Astrocyte (in vitro differentiated cells and primary cell): ENCODE results near the gene CCDC12. TPM values are rescaled to one million over a fixed set of nuclear protein-coding genes. Genes with fewer than 3 reads are reported as not detected.

Experiments used
- DNase-seq: peaks from one replicate; pipeline ENCODE4 v3.0.0-alpha.2; 2010; ENCODE audit warnings: low read depth
- FAIRE-seq: peaks from 2 replicates; lab custom pipeline; 2011; peaks lifted over from hg19 to GRCh38; lab: Jason Lieb, UNC
- H2AFZ ChIP-seq: 2 replicates; pipeline ENCODE4 v1.6.0; 2012; ENCODE audit warnings: low read depth, low read length, inconsistent platforms
- H3K27ac ChIP-seq: 2 replicates; pipeline ENCODE4 v1.5.1; 2011; ENCODE audit warnings: low read depth, low read length, inconsistent platforms
- H3K27me3 ChIP-seq: 2 replicates; pipeline ENCODE4 v1.6.0; 2011; ENCODE audit warnings: low read length, inconsistent platforms; ENCODE audit not compliant: insufficient read depth
- H3K36me3 ChIP-seq: 2 replicates; pipeline ENCODE4 v1.5.1; 2011; ENCODE audit warnings: low read length, inconsistent platforms; ENCODE audit not compliant: insufficient read depth
- H3K4me1 ChIP-seq: 2 replicates; pipeline ENCODE4 v1.5.1; 2011; ENCODE audit warnings: low read length, inconsistent platforms; ENCODE audit not compliant: insufficient read depth
- H3K4me2 ChIP-seq: 2 replicates; pipeline ENCODE4 v1.6.0; 2012; ENCODE audit warnings: low read length, inconsistent platforms
- H3K4me3 ChIP-seq: 2 replicates; pipeline ENCODE4 v1.5.1; 2011; ENCODE audit warnings: low read depth, mild to moderate bottlenecking, low read length, inconsistent platforms; ENCODE audit not compliant: insufficient read depth
- H3K79me2 ChIP-seq: 2 replicates; pipeline ENCODE4 v1.6.0; 2012; ENCODE audit warnings: mild to moderate bottlenecking, low read length, inconsistent platforms; ENCODE audit not compliant: insufficient read depth
- H3K9ac ChIP-seq: 2 replicates; pipeline ENCODE4 v1.6.0; 2012; ENCODE audit warnings: mild to moderate bottlenecking, low read length, inconsistent platforms
- H3K9me3 ChIP-seq: 2 replicates; pipeline ENCODE4 v1.5.1; 2012; ENCODE audit warnings: low read depth, mild to moderate bottlenecking, low read length, inconsistent platforms; ENCODE audit not compliant: insufficient read depth
- H4K20me1 ChIP-seq: 2 replicates; pipeline ENCODE4 v1.6.0; 2012; ENCODE audit warnings: low read length, inconsistent platforms; ENCODE audit not compliant: insufficient read depth
- H3K27ac Mint-ChIP-seq: one replicate; pipeline ENCODE4 v1.8.0; 2021; ENCODE audit warnings: mild to moderate bottlenecking, mixed read lengths; ENCODE audit not compliant: unreplicated experiment
- H3K27me3 Mint-ChIP-seq: one replicate; pipeline ENCODE4 v1.8.0; 2021; ENCODE audit warnings: low read depth, mixed read lengths; ENCODE audit not compliant: unreplicated experiment
- H3K36me3 Mint-ChIP-seq: one replicate; pipeline ENCODE4 v1.8.0; 2021; ENCODE audit warnings: low read depth, mixed read lengths; ENCODE audit not compliant: unreplicated experiment
- H3K4me1 Mint-ChIP-seq: one replicate; pipeline ENCODE4 v1.8.0; 2021; ENCODE audit warnings: low read depth, mixed read lengths; ENCODE audit not compliant: unreplicated experiment
- H3K4me3 Mint-ChIP-seq: one replicate; pipeline ENCODE4 v1.8.0; 2021; ENCODE audit warnings: mild to moderate bottlenecking, moderate library complexity, mixed read lengths; ENCODE audit not compliant: unreplicated experiment
- H3K9me3 Mint-ChIP-seq: one replicate; pipeline ENCODE4 v1.8.0; 2021; ENCODE audit warnings: mild to moderate bottlenecking, mixed read lengths; ENCODE audit not compliant: unreplicated experiment
- EZH2 ChIP-seq: IDR thresholded peaks from 2 replicates; pipeline ENCODE4 v1.6.1; 2012; ENCODE audit warnings: mild to moderate bottlenecking, low read length, inconsistent platforms; ENCODE audit not compliant: insufficient read depth
- total RNA-seq: library from RNA; stranded (reverse); gene quantifications from 2 replicates; pipeline ENCODE4 v1.2.1, GENCODE V29; 2021
- TF ChIP-seq, protein P1 (sequence below): IDR thresholded peaks from 2 replicates; pipeline ENCODE4 v1.5.1; 2011; ENCODE audit warnings: low read depth, mild to moderate bottlenecking, inconsistent platforms, low read length, moderate library complexity; ENCODE audit not compliant: insufficient read depth

CCDC12 gene
- total RNA-seq, 1 donor from 2014 or later = 29.0 TPM

DNA sequence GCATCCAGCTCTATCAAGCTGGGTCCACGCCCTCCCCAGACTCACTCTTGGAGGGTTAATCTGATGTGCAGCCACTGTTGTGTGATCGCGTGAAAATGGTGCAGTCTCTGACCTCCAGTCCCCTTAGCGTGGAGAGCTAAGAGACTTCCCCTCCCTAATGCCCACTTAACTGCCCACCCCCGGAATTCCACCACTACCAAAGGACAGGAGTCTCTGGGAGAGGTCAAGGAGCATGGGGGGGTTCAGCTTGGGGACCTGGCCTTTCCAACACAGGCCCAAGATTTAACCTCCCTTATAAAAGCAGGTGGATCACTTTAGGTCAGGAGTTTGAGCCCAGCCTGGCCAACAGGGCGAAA, 48.8 kb downstream of the CCDC12 start:
- Mint-ChIP-seq H3K27me3 (no peaks in the 10 kb centered on the region), H3K27ac (no peak overlapping the region), H3K4me1 (peaks cover 13% of the 10 kb centered on the region), H3K9me3 (peaks cover 4% of the 10 kb centered on the region), H3K4me3 (no peak overlapping the region), H3K36me3 (peaks cover 18% of the 10 kb centered on the region)
- peaks cover 83% of the 10 kb centered on the region for H3K79me2 ChIP-seq
- H3K9ac ChIP-seq = no peak overlapping the region
- no peak overlapping the region for H3K4me2 ChIP-seq
- peaks cover 11% of the 10 kb centered on the region for H3K36me3 ChIP-seq
- H3K4me3 ChIP-seq = no peak overlapping the region
- H3K9me3 ChIP-seq = no peaks in the 10 kb centered on the region
- H3K27ac ChIP-seq = no peak overlapping the region
- H3K27me3 ChIP-seq = no peaks in the 10 kb centered on the region
- DNase-seq = no peak
- peaks cover 89% of the 10 kb centered on the region for H4K20me1 ChIP-seq
- FAIRE-seq = no peak
- H3K4me1 ChIP-seq = peaks cover 28% of the 10 kb centered on the region
- TF ChIP-seq, protein P1, sequence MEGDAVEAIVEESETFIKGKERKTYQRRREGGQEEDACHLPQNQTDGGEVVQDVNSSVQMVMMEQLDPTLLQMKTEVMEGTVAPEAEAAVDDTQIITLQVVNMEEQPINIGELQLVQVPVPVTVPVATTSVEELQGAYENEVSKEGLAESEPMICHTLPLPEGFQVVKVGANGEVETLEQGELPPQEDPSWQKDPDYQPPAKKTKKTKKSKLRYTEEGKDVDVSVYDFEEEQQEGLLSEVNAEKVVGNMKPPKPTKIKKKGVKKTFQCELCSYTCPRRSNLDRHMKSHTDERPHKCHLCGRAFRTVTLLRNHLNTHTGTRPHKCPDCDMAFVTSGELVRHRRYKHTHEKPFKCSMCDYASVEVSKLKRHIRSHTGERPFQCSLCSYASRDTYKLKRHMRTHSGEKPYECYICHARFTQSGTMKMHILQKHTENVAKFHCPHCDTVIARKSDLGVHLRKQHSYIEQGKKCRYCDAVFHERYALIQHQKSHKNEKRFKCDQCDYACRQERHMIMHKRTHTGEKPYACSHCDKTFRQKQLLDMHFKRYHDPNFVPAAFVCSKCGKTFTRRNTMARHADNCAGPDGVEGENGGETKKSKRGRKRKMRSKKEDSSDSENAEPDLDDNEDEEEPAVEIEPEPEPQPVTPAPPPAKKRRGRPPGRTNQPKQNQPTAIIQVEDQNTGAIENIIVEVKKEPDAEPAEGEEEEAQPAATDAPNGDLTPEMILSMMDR = no peak
- no peak for TF ChIP-seq EZH2
- H2AFZ ChIP-seq = no peak overlapping the region

DNA sequence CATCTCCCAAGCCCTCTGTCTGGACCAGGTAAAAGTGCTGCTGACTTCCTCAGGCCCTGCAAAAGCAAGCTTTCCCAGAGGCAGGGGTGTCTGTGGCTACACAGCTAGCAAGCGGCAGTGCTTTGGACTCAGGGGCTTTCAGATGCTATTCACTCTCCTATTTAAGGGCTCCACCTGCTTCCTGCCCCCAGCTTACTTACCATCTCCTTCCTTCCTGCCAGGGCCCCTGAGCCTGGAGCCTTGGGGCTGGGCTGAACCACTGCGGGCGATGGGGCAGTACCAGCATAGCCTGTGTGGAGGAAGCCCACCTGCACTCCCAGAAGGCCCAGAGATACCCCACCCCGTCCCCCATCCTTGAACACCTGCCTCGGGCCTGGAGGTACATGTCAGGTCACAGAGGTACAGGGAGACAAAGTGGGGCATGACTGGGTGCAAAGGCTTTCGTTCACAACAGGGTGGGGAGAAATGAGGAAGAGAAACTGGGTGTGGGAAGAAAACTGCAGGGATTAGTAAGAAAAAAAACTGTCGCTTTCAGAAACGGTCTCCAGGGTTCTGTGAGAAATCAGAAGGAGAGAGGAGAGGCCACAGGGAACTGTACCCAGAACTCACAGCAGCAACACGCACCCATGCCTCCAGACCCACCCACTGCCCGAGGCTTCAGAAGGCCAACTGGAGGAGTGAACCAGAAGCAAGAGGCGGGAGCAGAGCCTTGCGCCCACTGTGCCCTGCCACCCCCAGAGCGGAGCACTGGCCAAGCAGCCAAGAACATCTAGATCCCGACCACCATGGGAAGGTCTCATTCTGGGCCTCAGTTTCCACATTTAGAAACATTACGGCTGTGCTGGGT, 49.5 kb downstream of the CCDC12 start:
- Histone ChIP-seq H2AFZ (no peak overlapping the region), H3K27ac (peak overlapping the region; percentile 64), H4K20me1 (peaks cover 88% of the 10 kb centered on the region), H3K4me1 (peaks cover 28% of the 10 kb centered on the region), H3K4me2 (no peak overlapping the region), H3K4me3 (no peak overlapping the region), H3K9me3 (no peaks in the 10 kb centered on the region), H3K79me2 (peaks cover 78% of the 10 kb centered on the region), H3K36me3 (peaks cover 13% of the 10 kb centered on the region), H3K27me3 (no peaks in the 10 kb centered on the region), H3K9ac (peak overlapping the region; percentile 45)
- DNase-seq = no peak
- peaks cover 13% of the 10 kb centered on the region for H3K4me1 Mint-ChIP-seq
- no peak for FAIRE-seq
- TF ChIP-seq, protein P1 = no peak
- no peak for TF ChIP-seq EZH2
- peaks cover 4% of the 10 kb centered on the region for H3K9me3 Mint-ChIP-seq
- peak overlapping the region; percentile 53 for H3K27ac Mint-ChIP-seq
- peaks cover 18% of the 10 kb centered on the region for H3K36me3 Mint-ChIP-seq
- H3K4me3 Mint-ChIP-seq = no peak overlapping the region
- H3K27me3 Mint-ChIP-seq = no peaks in the 10 kb centered on the region

DNA sequence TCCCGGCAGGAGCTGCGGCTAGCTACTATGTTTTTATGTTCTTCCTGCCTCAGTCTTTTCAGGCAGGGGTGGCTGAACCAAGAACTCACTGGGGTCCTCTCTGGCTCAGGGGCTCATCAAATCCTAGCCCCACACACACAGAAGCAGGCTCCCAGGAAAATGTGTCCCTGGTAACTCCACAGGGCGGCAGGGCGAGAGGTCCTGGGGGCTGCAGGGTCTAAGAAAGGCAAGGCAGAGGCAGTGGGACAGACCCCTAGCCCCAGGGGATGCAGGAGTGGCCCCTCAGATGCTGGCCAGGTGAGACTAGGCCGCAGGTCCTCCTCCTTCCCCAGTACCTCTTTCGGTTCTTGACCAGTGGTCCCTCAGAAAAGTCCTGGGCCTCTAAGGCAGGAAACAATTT, 50.1 kb downstream of the CCDC12 start:
- Histone ChIP-seq H3K27ac (peak overlapping the region; percentile 64), H2AFZ (no peak overlapping the region), H3K4me1 (peaks cover 21% of the 10 kb centered on the region), H3K27me3 (no peaks in the 10 kb centered on the region), H3K4me3 (no peak overlapping the region), H3K79me2 (peaks cover 72% of the 10 kb centered on the region), H4K20me1 (peaks cover 81% of the 10 kb centered on the region), H3K9me3 (no peaks in the 10 kb centered on the region), H3K9ac (peak overlapping the region; percentile 45), H3K36me3 (peaks cover 13% of the 10 kb centered on the region), H3K4me2 (no peak overlapping the region)
- FAIRE-seq = no peak
- peaks cover 7% of the 10 kb centered on the region for H3K4me1 Mint-ChIP-seq
- no peaks in the 10 kb centered on the region for H3K27me3 Mint-ChIP-seq
- no peak overlapping the region for H3K27ac Mint-ChIP-seq
- peaks cover 4% of the 10 kb centered on the region for H3K9me3 Mint-ChIP-seq
- H3K4me3 Mint-ChIP-seq = no peak overlapping the region
- TF ChIP-seq, protein P1 = no peak
- peaks cover 21% of the 10 kb centered on the region for H3K36me3 Mint-ChIP-seq
- no peak for DNase-seq
